ENCODE measurements around the gene MTHFD2L.
"Not testable (repeated sequence)": the region's sequence is repeated elsewhere in the genome, so short reads cannot be mapped to it uniquely, and the experiment has no call there.

Gene MTHFD2L

DNA sequence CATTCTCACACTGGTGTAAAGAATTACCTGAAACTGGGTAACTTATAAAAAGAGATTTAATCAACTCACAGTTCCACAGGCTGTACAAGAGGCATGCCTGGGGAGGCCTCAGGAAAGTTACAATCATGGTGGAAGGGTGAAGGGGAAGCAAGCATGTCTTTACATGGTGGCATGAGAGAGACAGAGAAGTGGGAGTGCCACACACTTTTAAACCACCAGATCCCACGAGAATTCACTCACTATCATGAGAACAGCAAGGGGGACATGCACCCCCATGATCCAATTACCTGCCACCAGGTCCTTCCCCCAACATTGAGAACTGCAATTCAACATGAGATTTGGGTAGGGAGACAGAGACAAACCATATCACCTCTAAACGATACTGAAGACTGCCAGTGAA is 173.3 kb downstream of the MTHFD2L start:
- TF ChIP-seq CTCF (IDR thresholded peaks at IDR 0.05; ENCODE audit: low read depth, low read length, missing control alignments), result no peak
- no peak overlapping the region for H3K4me3 ChIP-seq (replicated peaks; ENCODE audit: low read depth, low read length)
- DNase-seq (ENCODE audit: extremely low read depth, low read depth), result no peak

DNA sequence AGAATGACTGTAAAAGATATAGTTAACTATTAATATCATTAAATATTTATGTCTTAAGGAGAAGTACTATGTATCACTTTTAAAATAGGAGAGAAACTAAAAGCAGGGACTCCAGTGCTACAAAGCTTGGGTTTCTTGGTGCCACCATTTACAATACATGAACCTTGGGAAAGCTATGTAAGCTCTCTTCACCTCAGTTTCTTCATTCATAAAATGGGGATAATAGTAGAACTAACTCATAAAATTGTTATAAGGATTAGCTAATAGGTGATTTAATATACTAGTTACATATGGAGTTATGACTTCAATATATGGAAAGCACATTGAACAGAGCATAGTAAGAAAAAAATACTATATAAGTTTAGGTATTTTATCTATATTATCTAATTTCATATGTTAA is 174.0 kb downstream of the MTHFD2L start:
- no peak overlapping the region for H3K4me3 ChIP-seq (replicated peaks; ENCODE audit: low read depth, low read length)
- no peak for DNase-seq (ENCODE audit: extremely low read depth, low read depth)
- TF ChIP-seq CTCF (IDR thresholded peaks at IDR 0.05; ENCODE audit: low read depth, low read length, missing control alignments), result no peak

DNA sequence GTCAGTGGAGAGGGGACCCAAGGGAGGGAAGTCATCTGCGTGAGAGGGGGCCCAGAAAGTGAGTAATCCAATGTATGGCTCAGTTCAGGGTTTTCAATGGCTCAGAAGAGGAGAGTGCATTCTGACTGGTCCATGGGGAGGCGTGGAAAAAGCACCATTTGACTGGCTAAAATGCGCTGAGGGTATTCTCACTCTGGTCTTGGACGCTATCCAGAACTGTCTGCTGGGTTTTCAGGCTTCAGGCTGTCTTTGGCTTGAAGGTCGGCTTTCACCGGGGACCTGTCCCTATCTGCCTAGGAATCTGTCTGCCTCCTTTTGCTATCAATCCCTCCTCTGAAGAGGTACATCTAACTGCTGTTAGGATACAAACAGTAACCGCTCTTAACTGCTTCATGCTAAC is 176.7 kb downstream of the MTHFD2L start:
- no peak for TF ChIP-seq CTCF (IDR thresholded peaks at IDR 0.05; ENCODE audit: low read depth, low read length, missing control alignments)
- no peak for DNase-seq (ENCODE audit: extremely low read depth, low read depth)
- H3K4me3 ChIP-seq (replicated peaks; ENCODE audit: low read depth, low read length), result no peak overlapping the region

DNA sequence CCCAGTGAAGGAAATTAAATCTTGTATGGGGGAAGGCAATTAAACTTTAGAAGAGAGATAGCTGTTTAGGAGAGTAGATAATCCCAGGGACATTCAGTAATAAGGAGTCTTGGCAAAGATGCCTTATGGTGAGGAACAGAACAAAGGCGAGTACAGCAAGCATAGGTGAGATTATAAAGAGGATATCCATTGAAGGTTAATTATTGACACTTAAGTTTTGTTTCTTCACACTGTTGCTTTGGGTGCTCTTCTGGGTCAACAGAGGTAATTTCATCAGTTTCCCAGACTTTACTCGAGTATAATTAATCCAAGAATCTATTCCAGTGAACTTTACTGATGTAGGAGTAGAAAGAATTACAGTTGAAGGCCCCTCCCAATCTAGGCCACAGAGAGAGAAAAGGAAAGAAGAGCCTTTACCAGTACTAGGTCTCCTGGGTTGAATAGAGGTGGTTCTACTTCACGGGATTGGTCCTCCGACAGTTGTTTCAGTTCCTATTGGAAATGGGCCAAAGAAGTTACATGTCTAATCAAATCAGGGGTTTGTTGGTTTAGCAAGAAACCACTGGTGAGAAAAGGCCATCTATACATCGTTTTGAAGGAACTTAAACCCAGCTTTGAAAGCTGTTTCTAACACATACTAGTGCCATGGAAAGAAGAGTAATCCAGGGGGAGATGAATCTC is 177.6 kb downstream of the MTHFD2L start:
- no peak for DNase-seq (ENCODE audit: extremely low read depth, low read depth)
- TF ChIP-seq CTCF (IDR thresholded peaks at IDR 0.05; ENCODE audit: low read depth, low read length, missing control alignments), result no peak
- H3K4me3 ChIP-seq (replicated peaks; ENCODE audit: low read depth, low read length), result no peak overlapping the region

GRCh38 chr4:74338792-74339333 is 180.9 kb downstream of the MTHFD2L start:
- no peak for TF ChIP-seq CTCF (IDR thresholded peaks at IDR 0.05; ENCODE audit: low read depth, low read length, missing control alignments)
- no peak for DNase-seq (ENCODE audit: extremely low read depth, low read depth)
- no peak overlapping the region for H3K4me3 ChIP-seq (replicated peaks; ENCODE audit: low read depth, low read length)

- no peak for TF ChIP-seq CTCF (IDR thresholded peaks at IDR 0.05; ENCODE audit: low read depth, low read length, missing control alignments)
- no peak overlapping the region for H3K4me3 ChIP-seq (replicated peaks; ENCODE audit: low read depth, low read length)
- DNase-seq (ENCODE audit: extremely low read depth, low read depth), result no peak
These were observed 181.6 kb downstream of the MTHFD2L start for GRCh38 chr4:74339501-74339900.

DNA sequence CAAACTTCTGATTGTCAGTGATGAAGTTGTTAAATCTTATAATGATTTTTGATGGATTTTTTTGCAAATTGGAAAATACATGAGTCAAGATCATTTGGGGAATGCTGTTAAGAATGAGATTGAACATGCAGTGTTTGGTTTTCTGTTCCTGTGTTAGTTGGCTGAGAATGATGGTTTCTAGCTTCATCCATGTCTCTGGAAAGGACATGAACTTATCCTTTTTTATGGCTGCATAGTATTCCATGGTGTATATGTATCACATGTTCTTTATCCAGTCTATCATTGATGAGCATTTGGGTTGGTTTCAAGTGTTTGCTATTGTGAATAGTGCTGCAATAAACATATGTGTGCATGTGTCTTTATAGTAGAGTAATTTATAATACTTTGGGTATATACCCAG is 182.5 kb downstream of the MTHFD2L start:
- H3K4me3 ChIP-seq (replicated peaks; ENCODE audit: low read depth, low read length); DNase-seq (ENCODE audit: extremely low read depth, low read depth): not testable (repeated sequence)

All from HFF-Myc (cell line).